HG02885 (cell line): ENCODE measurements around the gene HSPA6.
"Not testable (repeated sequence)": the region's sequence is repeated elsewhere in the genome, so short reads cannot be mapped to it uniquely, and the experiment has no call there.

ENCODE experiments used
- ATAC-seq: cut with Tn5 transposase; IDR thresholded peaks from one replicate; pipeline ENCODE4 v1.9.1; 2021; ENCODE audit warnings: mild to moderate bottlenecking; ENCODE audit not compliant: unreplicated experiment, poor library complexity

The HSPA6 gene

GRCh38 chr1:161502641-161503393 is 21.5 kb upstream of the HSPA6 start:
- ATAC-seq = no peak

GRCh38 chr1:161503394-161503748 is 21.0 kb upstream of the HSPA6 start:
- ATAC-seq = no peak

- ATAC-seq = no peak
Observed at GRCh38 chr1:161505686-161506085, 18.7 kb upstream of the HSPA6 start.

GRCh38 chr1:161506336-161507223 is 17.8 kb upstream of the HSPA6 start:
- ATAC-seq = no peak

- ATAC-seq = no peak
Observed at GRCh38 chr1:161510477-161510876, 13.9 kb upstream of the HSPA6 start.

GRCh38 chr1:161511018-161511755 is 13.2 kb upstream of the HSPA6 start:
- no peak for ATAC-seq

GRCh38 chr1:161511756-161512060 is 12.6 kb upstream of the HSPA6 start:
- ATAC-seq = no peak

GRCh38 chr1:161512636-161513447 is 11.5 kb upstream of the HSPA6 start:
- ATAC-seq = not testable (repeated sequence)

- not testable (repeated sequence) for ATAC-seq
Observed at GRCh38 chr1:161513448-161513780, 10.9 kb upstream of the HSPA6 start.

- ATAC-seq = not testable (repeated sequence)
Observed at GRCh38 chr1:161513953-161514352, 10.4 kb upstream of the HSPA6 start.

GRCh38 chr1:161523041-161523816 is 1.1 kb upstream of the HSPA6 start:
- peak; percentile 11 for ATAC-seq

GRCh38 chr1:161524742-161525291 is 477 bp downstream of the HSPA6 start:
- peak; percentile 25 for ATAC-seq

- not testable (repeated sequence) for ATAC-seq
Observed at GRCh38 chr1:161525321-161525720, 981 bp downstream of the HSPA6 start.

- ATAC-seq = not testable (repeated sequence)
Observed at GRCh38 chr1:161525918-161526317, 1.6 kb downstream of the HSPA6 start.

- not testable (repeated sequence) for ATAC-seq
Observed at GRCh38 chr1:161528550-161528949, 4.2 kb downstream of the HSPA6 start.

GRCh38 chr1:161529463-161530104 is 5.2 kb downstream of the HSPA6 start:
- not testable (repeated sequence) for ATAC-seq

GRCh38 chr1:161530158-161530557 is 5.8 kb downstream of the HSPA6 start:
- peak; percentile 44 for ATAC-seq
